ENCODE results near the gene ABCC10.
"Not testable (repeated sequence)": the region's sequence is repeated elsewhere in the genome, so short reads cannot be mapped to it uniquely, and the experiment has no call there.

ABCC10 gene, protein sequence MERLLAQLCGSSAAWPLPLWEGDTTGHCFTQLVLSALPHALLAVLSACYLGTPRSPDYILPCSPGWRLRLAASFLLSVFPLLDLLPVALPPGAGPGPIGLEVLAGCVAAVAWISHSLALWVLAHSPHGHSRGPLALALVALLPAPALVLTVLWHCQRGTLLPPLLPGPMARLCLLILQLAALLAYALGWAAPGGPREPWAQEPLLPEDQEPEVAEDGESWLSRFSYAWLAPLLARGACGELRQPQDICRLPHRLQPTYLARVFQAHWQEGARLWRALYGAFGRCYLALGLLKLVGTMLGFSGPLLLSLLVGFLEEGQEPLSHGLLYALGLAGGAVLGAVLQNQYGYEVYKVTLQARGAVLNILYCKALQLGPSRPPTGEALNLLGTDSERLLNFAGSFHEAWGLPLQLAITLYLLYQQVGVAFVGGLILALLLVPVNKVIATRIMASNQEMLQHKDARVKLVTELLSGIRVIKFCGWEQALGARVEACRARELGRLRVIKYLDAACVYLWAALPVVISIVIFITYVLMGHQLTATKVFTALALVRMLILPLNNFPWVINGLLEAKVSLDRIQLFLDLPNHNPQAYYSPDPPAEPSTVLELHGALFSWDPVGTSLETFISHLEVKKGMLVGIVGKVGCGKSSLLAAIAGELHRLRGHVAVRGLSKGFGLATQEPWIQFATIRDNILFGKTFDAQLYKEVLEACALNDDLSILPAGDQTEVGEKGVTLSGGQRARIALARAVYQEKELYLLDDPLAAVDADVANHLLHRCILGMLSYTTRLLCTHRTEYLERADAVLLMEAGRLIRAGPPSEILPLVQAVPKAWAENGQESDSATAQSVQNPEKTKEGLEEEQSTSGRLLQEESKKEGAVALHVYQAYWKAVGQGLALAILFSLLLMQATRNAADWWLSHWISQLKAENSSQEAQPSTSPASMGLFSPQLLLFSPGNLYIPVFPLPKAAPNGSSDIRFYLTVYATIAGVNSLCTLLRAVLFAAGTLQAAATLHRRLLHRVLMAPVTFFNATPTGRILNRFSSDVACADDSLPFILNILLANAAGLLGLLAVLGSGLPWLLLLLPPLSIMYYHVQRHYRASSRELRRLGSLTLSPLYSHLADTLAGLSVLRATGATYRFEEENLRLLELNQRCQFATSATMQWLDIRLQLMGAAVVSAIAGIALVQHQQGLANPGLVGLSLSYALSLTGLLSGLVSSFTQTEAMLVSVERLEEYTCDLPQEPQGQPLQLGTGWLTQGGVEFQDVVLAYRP (N-terminal part only)

DNA sequence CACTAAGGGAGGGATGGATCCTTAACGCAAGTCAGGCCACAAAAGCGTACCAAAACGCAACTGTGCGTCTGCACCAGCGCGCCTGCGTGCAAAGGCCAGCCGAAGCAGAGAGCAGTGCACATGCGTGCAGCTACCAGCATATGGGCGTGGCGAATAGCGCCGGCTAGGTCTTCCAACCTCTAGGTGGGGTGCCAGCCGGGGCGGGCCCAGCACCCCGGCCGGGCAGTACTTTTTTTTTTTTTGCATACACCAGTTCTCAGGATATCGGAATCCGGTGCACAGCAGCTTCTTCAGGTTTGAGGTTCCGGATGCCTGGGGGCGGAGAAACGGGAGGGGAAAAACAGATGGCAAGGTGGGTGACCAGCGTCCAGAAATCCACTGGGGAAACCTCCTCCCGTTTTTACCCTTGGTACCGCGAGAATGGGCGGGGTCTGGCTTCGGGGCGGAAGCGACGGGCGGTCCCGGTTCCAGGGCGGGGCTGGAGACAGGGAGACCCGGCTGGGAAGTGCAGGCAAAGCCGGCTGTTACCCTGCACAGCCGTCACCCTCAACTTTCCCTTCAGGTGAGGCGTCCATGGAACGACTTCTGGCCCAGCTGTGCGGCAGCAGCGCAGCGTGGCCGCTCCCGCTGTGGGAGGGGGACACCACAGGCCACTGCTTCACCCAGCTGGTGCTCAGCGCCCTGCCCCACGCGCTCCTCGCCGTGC is at the start of gene ABCC10:
TSS of gene ABCC10 (plus strand) at position 136 of the 706 bp plus-strand sequence. CDS start at position 574, 438 bp downstream.
- DNase-seq, result peak; percentile 95

DNA sequence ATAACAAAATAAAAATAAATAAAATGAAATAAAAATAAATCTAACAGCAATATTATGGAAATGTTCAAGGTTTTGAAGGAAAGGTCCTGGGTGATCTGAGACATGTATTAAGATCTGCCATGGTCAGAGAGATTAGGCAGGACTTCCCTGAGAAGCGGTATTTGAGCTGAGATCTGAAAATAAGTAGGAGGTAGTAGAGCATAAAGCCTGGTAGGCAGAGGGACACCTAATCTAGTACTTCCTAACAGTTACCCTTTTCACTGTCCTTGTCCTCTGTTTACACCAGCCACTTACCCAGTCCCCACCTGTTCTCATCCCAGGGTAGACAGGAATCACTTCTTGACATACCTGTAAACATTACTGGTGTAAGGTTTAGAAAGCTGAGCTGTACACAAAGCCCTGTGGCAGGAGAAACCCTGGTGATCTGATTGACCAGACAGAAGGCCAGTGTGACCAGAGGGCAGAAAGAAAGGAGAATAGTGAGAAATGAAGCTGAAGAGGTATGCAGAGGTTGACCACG is 49.6 kb upstream of the ABCC10 start:
- DNase-seq, result no peak

DNA sequence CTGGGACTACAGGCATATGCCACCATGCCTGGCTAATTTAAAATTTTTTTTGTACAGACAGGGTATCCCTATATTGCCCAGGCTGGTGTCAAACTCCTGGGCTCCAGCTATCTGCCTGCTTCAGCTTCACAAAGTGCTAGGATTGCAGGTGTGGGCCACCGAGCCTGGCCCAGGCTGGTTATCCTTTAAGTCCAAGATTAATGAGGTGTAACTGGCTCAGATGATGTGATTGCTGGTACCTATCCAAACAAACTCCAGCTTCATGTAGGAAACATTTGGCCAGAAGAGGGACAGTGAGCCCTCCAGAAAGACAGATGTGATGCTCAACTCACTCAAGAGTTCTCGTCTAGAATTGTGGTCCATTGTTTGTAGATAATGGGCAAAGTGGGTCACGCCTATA is 48.7 kb upstream of the ABCC10 start:
- DNase-seq, result no peak

GRCh38 chr6:43380858-43381257 is 46.5 kb upstream of the ABCC10 start:
- DNase-seq, result not testable (repeated sequence)

- DNase-seq, result no peak
Measured at GRCh38 chr6:43383021-43383667, 44.2 kb upstream of the ABCC10 start.

- DNase-seq, result no peak
Measured at GRCh38 chr6:43386492-43386891, 40.8 kb upstream of the ABCC10 start.

DNA sequence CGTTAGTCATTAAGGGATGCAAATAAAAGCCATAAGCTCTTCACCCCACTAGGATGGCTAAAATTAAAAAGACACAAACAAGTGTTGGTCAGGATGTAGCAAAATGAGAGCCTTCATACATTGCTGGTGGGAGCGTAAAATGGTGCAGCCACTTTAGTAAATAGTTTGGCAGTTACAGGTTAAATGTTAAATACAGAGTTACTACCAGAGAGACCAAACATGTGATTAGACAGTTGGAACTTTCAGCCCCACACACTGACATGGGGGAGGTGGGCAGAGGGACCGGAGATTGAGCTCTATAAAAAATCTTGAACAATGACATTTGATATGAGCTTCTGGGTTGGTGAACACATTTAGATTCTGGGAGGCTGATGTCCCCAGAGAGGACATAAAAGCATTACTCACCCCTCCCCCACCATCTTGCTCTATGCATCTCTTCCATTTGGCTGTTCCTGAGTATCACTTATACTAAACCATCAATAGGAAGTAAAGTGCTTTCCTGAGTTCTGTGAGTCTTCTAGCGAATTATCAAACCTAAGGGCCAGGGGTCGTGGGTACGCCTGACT is 37.5 kb upstream of the ABCC10 start:
- DNase-seq, result no peak

GRCh38 chr6:43390753-43391439 is 36.4 kb upstream of the ABCC10 start:
- not testable (repeated sequence) for DNase-seq

DNA sequence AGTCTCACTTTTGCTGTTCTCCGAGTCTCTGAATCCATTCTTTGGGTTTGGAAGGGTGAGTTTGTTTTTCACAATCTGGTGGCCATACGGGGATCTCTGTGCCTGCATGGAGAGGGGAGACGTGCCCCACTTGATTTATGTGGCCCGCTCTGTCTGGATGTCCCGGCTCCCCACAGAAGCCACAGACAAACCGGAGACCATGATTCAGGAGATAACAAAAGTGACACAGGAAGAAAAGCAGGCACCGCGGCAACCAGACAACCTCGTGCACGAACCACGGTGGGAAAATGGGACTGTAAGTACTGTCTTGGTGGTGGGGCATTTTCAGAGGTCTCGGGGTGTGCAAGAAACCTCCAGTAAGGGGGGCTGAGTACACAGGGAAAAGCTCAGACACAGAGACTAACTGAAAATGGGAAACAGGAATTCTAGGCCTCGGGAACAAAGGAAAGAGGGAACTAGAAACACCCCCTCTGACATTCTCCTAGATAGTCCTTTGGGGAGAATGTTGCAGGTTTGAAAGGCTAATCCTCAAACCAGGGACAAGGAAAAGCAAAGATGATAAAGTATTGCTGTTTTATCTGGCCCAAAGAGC is 35.8 kb upstream of the ABCC10 start:
- DNase-seq, result peak; percentile 47

DNA sequence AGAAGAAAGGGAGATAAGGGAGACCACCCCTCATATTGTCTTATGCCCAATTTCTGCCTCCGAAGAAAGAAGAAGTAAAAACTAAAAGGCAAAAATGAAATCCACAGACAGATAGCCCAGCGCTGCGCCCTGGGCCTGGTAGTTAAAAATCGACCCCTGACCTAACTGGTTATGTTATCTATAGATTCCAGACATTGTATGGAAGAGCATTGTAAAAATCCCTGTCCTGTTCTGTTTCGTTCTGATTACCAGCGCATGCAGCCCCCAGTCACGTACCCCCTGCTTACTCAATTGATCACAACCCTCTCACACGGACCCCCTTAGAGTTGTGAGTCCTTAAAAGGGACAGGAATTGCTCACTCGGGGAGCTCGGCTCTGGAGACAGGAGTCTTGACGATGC is 34.2 kb upstream of the ABCC10 start:
- DNase-seq, result not testable (repeated sequence)

GRCh38 chr6:43393602-43394001 is 33.7 kb upstream of the ABCC10 start:
- peak; percentile 29 for DNase-seq

- no peak for DNase-seq
Measured at GRCh38 chr6:43394982-43395381, 32.4 kb upstream of the ABCC10 start.

DNA sequence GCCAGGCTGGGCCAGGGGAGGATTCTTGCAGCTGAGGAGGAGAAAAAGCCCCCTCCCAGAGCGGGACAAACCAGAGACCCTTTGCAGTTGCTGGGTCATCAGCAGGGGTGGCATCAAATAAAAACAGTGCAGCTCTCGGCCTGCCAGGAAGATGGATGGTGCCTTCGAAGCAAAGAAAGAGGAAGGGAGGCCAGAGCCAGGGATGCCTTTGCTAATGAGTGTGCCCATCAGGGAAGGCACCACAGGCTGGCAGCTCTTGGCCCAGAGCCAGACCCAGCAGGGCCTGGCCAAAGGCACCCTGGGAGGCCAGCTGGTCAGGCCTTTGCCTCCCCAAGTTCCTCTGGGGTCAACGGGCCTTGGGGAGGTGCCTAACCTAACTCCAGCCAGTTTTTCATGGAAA is 31.6 kb upstream of the ABCC10 start:
- DNase-seq, result no peak

- DNase-seq, result no peak
Measured at GRCh38 chr6:43396408-43397149, 30.8 kb upstream of the ABCC10 start.

GRCh38 chr6:43399932-43400487 is 27.3 kb upstream of the ABCC10 start:
- DNase-seq, result no peak

DNA sequence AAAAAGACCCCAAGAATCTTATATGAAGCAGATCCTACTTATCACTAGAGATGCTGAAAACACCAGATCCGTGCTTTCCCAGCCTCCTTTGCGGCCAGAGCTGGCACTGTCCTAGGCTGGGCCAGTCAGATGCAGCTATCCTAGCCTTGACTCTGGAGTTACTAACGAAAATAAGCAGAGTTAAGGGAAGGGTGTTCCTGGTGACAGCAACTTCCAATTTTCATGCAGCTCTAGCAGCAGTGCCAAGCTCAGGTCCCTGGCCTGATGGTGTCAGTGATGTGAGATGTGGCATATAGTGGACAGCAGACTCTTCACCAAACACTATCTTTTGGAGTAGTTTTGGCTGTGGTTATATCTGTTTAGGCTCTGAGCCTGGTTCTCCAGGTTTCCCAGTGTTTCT is 25.6 kb upstream of the ABCC10 start:
- DNase-seq, result no peak

GRCh38 chr6:43402820-43403219 is 24.5 kb upstream of the ABCC10 start:
- DNase-seq, result no peak

DNA sequence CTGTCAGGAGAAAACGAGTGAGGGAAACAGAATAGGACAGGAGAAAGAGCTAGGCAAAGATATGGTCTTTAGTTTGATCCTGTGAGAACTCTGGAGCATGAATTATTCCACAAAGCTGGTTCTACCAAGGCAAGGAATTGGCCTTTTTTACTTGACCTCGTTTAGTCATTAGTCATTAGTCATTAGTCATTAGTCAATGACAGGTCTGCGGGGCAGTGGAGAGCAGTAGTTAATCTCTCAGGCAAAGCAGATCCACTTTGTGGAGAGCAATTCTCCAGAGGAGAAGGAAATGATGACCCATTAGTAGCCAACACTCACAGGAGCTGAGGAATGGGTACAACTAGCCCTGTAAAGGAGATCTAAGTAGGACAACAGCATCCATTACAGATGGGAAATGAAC is 22.0 kb upstream of the ABCC10 start:
- DNase-seq, result no peak

GRCh38 chr6:43407296-43407695 is 20.0 kb upstream of the ABCC10 start:
- DNase-seq, result no peak
